Fibroblast of lung (primary cell): ENCODE measurements around the gene PANK1. TPM values are rescaled to one million over a fixed set of nuclear protein-coding genes. Genes with fewer than 3 reads are reported as not detected.

Experiments
- DNase-seq, 2 donors: peaks; one replicate each; pipeline versions ENCODE4 v3.0.0 to v3.0.0-alpha.2; 2010; ENCODE audit warnings: low read depth in 2 of 2
- H2AFZ ChIP-seq: 2 replicates; pipeline ENCODE4 v1.5.1; 2012; ENCODE audit warnings: low read length, control low read depth, inconsistent platforms
- H3K27ac ChIP-seq: 2 replicates; pipeline ENCODE4 v1.5.1; 2011; ENCODE audit warnings: low read length, control low read depth; ENCODE audit not compliant: insufficient read depth
- H3K27me3 ChIP-seq: 2 replicates; pipeline ENCODE4 v1.5.1; 2011; ENCODE audit warnings: mild to moderate bottlenecking, low read length; ENCODE audit not compliant: control insufficient read depth, insufficient read depth
- H3K36me3 ChIP-seq: 2 replicates; pipeline ENCODE4 v1.5.1; 2011; ENCODE audit warnings: low read length; ENCODE audit not compliant: control insufficient read depth, insufficient read depth
- H3K4me1 ChIP-seq: 2 replicates; pipeline ENCODE4 v1.5.1; 2011; ENCODE audit warnings: low read length; ENCODE audit not compliant: control insufficient read depth, insufficient read depth; ENCODE audit errors: extremely low read depth
- H3K4me2 ChIP-seq: 2 replicates; pipeline ENCODE4 v1.5.1; 2011; ENCODE audit warnings: low read length, control low read depth; ENCODE audit not compliant: insufficient read depth; ENCODE audit errors: extremely low read depth
- H3K4me3 ChIP-seq, 4 experiments: fragments of 200-600 bp in 1 of 4; sonication (generic) in 1 of 4; replicated peaks in 1 of 4; 2 replicates each; pipeline ENCODE4 v1.5.1; 2011 to 2016; ENCODE audit warnings: low read length in 4 of 4, low read depth in 3 of 4, mild to moderate bottlenecking in 3 of 4, control low read depth in 2 of 4, inconsistent platforms in 1 of 4, mixed read lengths in 1 of 4; ENCODE audit not compliant: insufficient read depth in 1 of 4; ENCODE audit errors: control extremely low read depth in 1 of 4
- H3K79me2 ChIP-seq: 2 replicates; pipeline ENCODE4 v1.5.1; 2012; ENCODE audit warnings: mild to moderate bottlenecking, low read length, inconsistent platforms; ENCODE audit not compliant: control insufficient read depth, insufficient read depth
- H3K9ac ChIP-seq: 2 replicates; pipeline ENCODE4 v1.5.1; 2011; ENCODE audit warnings: mild to moderate bottlenecking, low read length, control low read depth; ENCODE audit not compliant: insufficient read depth
- H3K9me3 ChIP-seq: 2 replicates; pipeline ENCODE4 v1.5.1; 2012; ENCODE audit warnings: low read depth, low read length; ENCODE audit not compliant: control insufficient read depth, insufficient read depth
- H4K20me1 ChIP-seq: 2 replicates; pipeline ENCODE4 v1.5.1; 2011; ENCODE audit warnings: low read length; ENCODE audit not compliant: control insufficient read depth, insufficient read depth; ENCODE audit errors: extremely low read depth
- CTCF ChIP-seq, 2 donors: IDR thresholded peaks in 1 of 2; conservative IDR thresholded peaks in 1 of 2; 1 replicate in 1 of 2; 2 replicates in 1 of 2; pipeline ENCODE4 v1.5.1; 2011 to 2012; ENCODE audit warnings: low read length in 2 of 2, control low read depth in 1 of 2, inconsistent platforms in 1 of 2, low read depth in 1 of 2, mild to moderate bottlenecking in 1 of 2
- EZH2 ChIP-seq: IDR thresholded peaks from 2 replicates; pipeline ENCODE4 v1.5.1; 2012; ENCODE audit warnings: low read length, control low read depth, mild to moderate bottlenecking; ENCODE audit errors: missing control alignments
- polyA plus RNA-seq, 2 donors: library from polyadenylated mRNA; depleted of rRNA in 1 of 2; stranded (reverse) in 1 of 2; unstranded in 1 of 2; fragments of >200 nt; gene quantifications; 2 replicates each; pipeline ENCODE4 v1.2.1, GENCODE V29; 2011 to 2012; ENCODE audit warnings: missing spikeins in 1 of 2
- total RNA-seq: library from RNA; depleted of rRNA; stranded (reverse); fragments of >200 nt; gene quantifications from 2 replicates; pipeline ENCODE4 v1.2.1, GENCODE V29; 2014

Gene PANK1
- total and polyA plus RNA-seq, 2 donors (not counting 1 experiment from before 2014, with no cell fraction given), result 5.3 to 9.2 TPM

GRCh38 chr10:89663144-89663543 is 18.1 kb upstream of the PANK1 start:
- Histone ChIP-seq H3K4me1 (peaks cover 7% of the 10 kb centered on the region), H3K27ac (no peak overlapping the region), H4K20me1 (no peaks in the 10 kb centered on the region), H2AFZ (no peak overlapping the region), H3K36me3 (no peaks in the 10 kb centered on the region), H3K4me2 (no peak overlapping the region), H3K4me3 (no peak overlapping the region), H3K9ac (no peak overlapping the region), H3K27me3 (no peaks in the 10 kb centered on the region), H3K79me2 (no peaks in the 10 kb centered on the region), H3K9me3 (no peaks in the 10 kb centered on the region)
- no peak for TF ChIP-seq CTCF (conservative IDR thresholded peaks at IDR 0.05 in 1 of 2, IDR thresholded peaks at IDR 0.05 in 1 of 2; ENCODE audit: low read depth in 1 of 2, low read length in 2 of 2)
- no peak for TF ChIP-seq EZH2
- DNase-seq, result peak in 1 of 2 donors; percentile 11

GRCh38 chr10:89662596-89662995 is 17.6 kb upstream of the PANK1 start:
- H4K20me1 ChIP-seq, result no peaks in the 10 kb centered on the region
- H3K27ac ChIP-seq, result no peak overlapping the region
- H3K36me3 ChIP-seq, result no peaks in the 10 kb centered on the region
- TF ChIP-seq EZH2, result no peak
- TF ChIP-seq CTCF (conservative IDR thresholded peaks at IDR 0.05 in 1 of 2, IDR thresholded peaks at IDR 0.05 in 1 of 2; ENCODE audit: low read depth in 1 of 2, low read length in 2 of 2), result no peak
- no peak overlapping the region for H3K4me2 ChIP-seq
- no peaks in the 10 kb centered on the region for H3K79me2 ChIP-seq
- no peaks in the 10 kb centered on the region for H3K9me3 ChIP-seq
- no peak overlapping the region for H2AFZ ChIP-seq
- peaks cover 7% of the 10 kb centered on the region for H3K4me1 ChIP-seq
- DNase-seq, result no peak
- H3K4me3 ChIP-seq, result no peak overlapping the region
- H3K9ac ChIP-seq, result no peak overlapping the region
- H3K27me3 ChIP-seq, result no peaks in the 10 kb centered on the region

- Histone ChIP-seq H3K4me2 (peak overlapping the region; percentile 73), H3K4me1 (peaks cover 7% of the 10 kb centered on the region), H2AFZ (peak overlapping the region; percentile 71), H3K36me3 (no peaks in the 10 kb centered on the region), H3K27me3 (no peaks in the 10 kb centered on the region), H3K9me3 (no peaks in the 10 kb centered on the region), H3K79me2 (no peaks in the 10 kb centered on the region), H4K20me1 (no peaks in the 10 kb centered on the region), H3K27ac (peak overlapping the region; percentile 23), H3K4me3 (no peak overlapping the region), H3K9ac (no peak overlapping the region)
- no peak for TF ChIP-seq CTCF (conservative IDR thresholded peaks at IDR 0.05 in 1 of 2, IDR thresholded peaks at IDR 0.05 in 1 of 2; ENCODE audit: low read depth in 1 of 2, low read length in 2 of 2)
- no peak for TF ChIP-seq EZH2
- peak; percentile 79 to 87 for DNase-seq
These were observed 14.4 kb upstream of the PANK1 start for GRCh38 chr10:89659143-89660131.
